H9 (cell line): ENCODE measurements around the gene SHC4. TPM values are rescaled to one million over a fixed set of nuclear protein-coding genes. Genes with fewer than 3 reads are reported as not detected.

Source experiments
- DNase-seq: peaks from one replicate; pipeline ENCODE4 v3.0.0-alpha.2; 2017
- H2AFZ ChIP-seq: one replicate; pipeline ENCODE4 v1.6.1; 2013; ENCODE audit warnings: mild to moderate bottlenecking, low read length, control low read depth, moderate library complexity
- H2AK5ac ChIP-seq: 2 replicates; pipeline ENCODE4 v1.6.1; 2013; ENCODE audit warnings: low read length, control low read depth, mixed read lengths; ENCODE audit not compliant: insufficient read length
- H2BK120ac ChIP-seq: one replicate; pipeline ENCODE4 v1.6.1; 2013; ENCODE audit warnings: low read depth, mild to moderate bottlenecking, low read length, control low read depth, inconsistent platforms; ENCODE audit not compliant: poor library complexity, severe bottlenecking
- H2BK12ac ChIP-seq: 2 replicates; pipeline ENCODE4 v1.6.1; 2013; ENCODE audit warnings: low read length, control low read depth, mixed read lengths, low read depth; ENCODE audit not compliant: insufficient read length
- H2BK15ac ChIP-seq: 2 replicates; pipeline ENCODE4 v1.6.1; 2013; ENCODE audit warnings: low read depth, low read length, control low read depth
- H2BK20ac ChIP-seq: one replicate; pipeline ENCODE4 v1.6.1; 2013; ENCODE audit warnings: low read depth, mild to moderate bottlenecking, low read length, control low read depth, inconsistent platforms; ENCODE audit not compliant: poor library complexity, severe bottlenecking
- H2BK5ac ChIP-seq: 2 replicates; pipeline ENCODE4 v1.6.1; 2013; ENCODE audit warnings: low read length, control low read depth, mixed read lengths; ENCODE audit not compliant: insufficient read length
- H3K14ac ChIP-seq: 2 replicates; pipeline ENCODE4 v1.6.1; 2013; ENCODE audit warnings: low read length, control low read depth; ENCODE audit not compliant: insufficient read depth
- H3K18ac ChIP-seq: 2 replicates; pipeline ENCODE4 v1.6.1; 2013; ENCODE audit warnings: low read depth, mild to moderate bottlenecking, mixed read lengths, low read length, control low read depth; ENCODE audit not compliant: insufficient read length
- H3K23ac ChIP-seq: 2 replicates; pipeline ENCODE4 v1.6.1; 2013; ENCODE audit warnings: low read length, control low read depth, mixed read lengths, low read depth; ENCODE audit not compliant: insufficient read length
- H3K23me2 ChIP-seq: 2 replicates; pipeline ENCODE4 v1.6.1; 2013; ENCODE audit warnings: low read depth, mild to moderate bottlenecking, mixed read lengths, low read length, control low read depth; ENCODE audit not compliant: insufficient read length, poor library complexity, severe bottlenecking
- H3K27ac ChIP-seq: 2 replicates; pipeline ENCODE4 v1.5.1; 2013; ENCODE audit warnings: low read length, control low read depth, mixed read lengths, low read depth; ENCODE audit not compliant: insufficient read length
- H3K27me3 ChIP-seq: 2 replicates; pipeline ENCODE4 v1.6.1; 2013; ENCODE audit warnings: low read length, control low read depth, inconsistent platforms; ENCODE audit not compliant: insufficient read depth
- H3K4ac ChIP-seq: 2 replicates; pipeline ENCODE4 v1.6.1; 2013; ENCODE audit warnings: low read depth, mild to moderate bottlenecking, control low read depth, inconsistent platforms, low read length, moderate library complexity
- H3K4me1 ChIP-seq: 2 replicates; pipeline ENCODE4 v1.6.1; 2013; ENCODE audit warnings: low read length, control low read depth, inconsistent platforms; ENCODE audit not compliant: insufficient read depth
- H3K4me2 ChIP-seq: 2 replicates; pipeline ENCODE4 v1.6.1; 2013; ENCODE audit warnings: low read length, control low read depth, mixed read lengths; ENCODE audit not compliant: insufficient read length, insufficient read depth
- H3K56ac ChIP-seq: 2 replicates; pipeline ENCODE4 v1.6.1; 2013; ENCODE audit warnings: low read depth, mild to moderate bottlenecking, mixed read lengths, low read length, control low read depth; ENCODE audit not compliant: insufficient read length
- H3K79me1 ChIP-seq: 2 replicates; pipeline ENCODE4 v1.6.1; 2013; ENCODE audit warnings: low read depth, mild to moderate bottlenecking, moderate library complexity, low read length, control low read depth, inconsistent platforms; ENCODE audit not compliant: insufficient read depth, poor library complexity, severe bottlenecking
- H3K79me2 ChIP-seq: 2 replicates; pipeline ENCODE4 v1.6.1; 2013; ENCODE audit warnings: low read length, control low read depth, inconsistent platforms; ENCODE audit not compliant: insufficient read depth
- H3K9ac ChIP-seq: 2 replicates; pipeline ENCODE4 v1.6.1; 2013; ENCODE audit warnings: low read length, control low read depth, mixed read lengths; ENCODE audit not compliant: insufficient read length; ENCODE audit errors: extremely low read depth
- H3K9me3 ChIP-seq: one replicate; pipeline ENCODE4 v1.6.1; 2013; ENCODE audit warnings: low read depth, low read length, inconsistent platforms; ENCODE audit not compliant: control insufficient read depth
- H3T11ph ChIP-seq: one replicate; pipeline ENCODE4 v1.6.1; 2013; ENCODE audit warnings: mild to moderate bottlenecking, low read length, control low read depth, inconsistent platforms
- H4K20me1 ChIP-seq: one replicate; pipeline ENCODE4 v1.6.1; 2013; ENCODE audit not compliant: control insufficient read depth, insufficient read length, insufficient read depth
- H4K5ac ChIP-seq: 2 replicates; pipeline ENCODE4 v1.6.1; 2013; ENCODE audit warnings: low read depth, mild to moderate bottlenecking, mixed read lengths, low read length, control low read depth; ENCODE audit not compliant: insufficient read length
- H4K8ac ChIP-seq: replicated peaks from 2 replicates; pipeline ENCODE4 v1.6.1; 2013; ENCODE audit warnings: low read length, control low read depth, mixed read lengths, low read depth; ENCODE audit not compliant: insufficient read length
- H4K91ac ChIP-seq: 2 replicates; pipeline ENCODE4 v1.6.1; 2013; ENCODE audit warnings: low read depth, mild to moderate bottlenecking, moderate library complexity, mixed read lengths, low read length, control low read depth; ENCODE audit not compliant: insufficient read length
- H3K27ac Mint-ChIP-seq, 3 experiments: 2 replicates in 2 of 3; 3 replicates in 1 of 3; pipeline ENCODE4 v1.8.0; 2020 to 2021; ENCODE audit warnings: mixed read lengths in 3 of 3, mild to moderate bottlenecking in 1 of 3, moderate library complexity in 1 of 3
- H3K27me3 Mint-ChIP-seq: 2 replicates; pipeline ENCODE4 v1.8.0; 2021; ENCODE audit warnings: low read depth, mild to moderate bottlenecking, moderate library complexity, mixed read lengths
- H3K36me3 Mint-ChIP-seq, 3 experiments: 2 replicates in 2 of 3; 3 replicates in 1 of 3; pipeline ENCODE4 v1.8.0; 2020 to 2021; ENCODE audit warnings: low read depth in 3 of 3, mixed read lengths in 3 of 3; ENCODE audit not compliant: insufficient read depth in 1 of 3
- H3K4me1 Mint-ChIP-seq, 2 experiments: 2 replicates each; pipeline ENCODE4 v1.8.0; 2020; ENCODE audit warnings: mixed read lengths in 2 of 2
- H3K4me3 Mint-ChIP-seq, 2 experiments: 2 replicates in 1 of 2; 3 replicates in 1 of 2; pipeline ENCODE4 v1.8.0; 2020 to 2021; ENCODE audit warnings: mild to moderate bottlenecking in 2 of 2, mixed read lengths in 2 of 2, moderate library complexity in 1 of 2
- H3K9me3 Mint-ChIP-seq, 2 experiments: 2 replicates in 1 of 2; 3 replicates in 1 of 2; pipeline ENCODE4 v1.8.0; 2020; ENCODE audit warnings: mild to moderate bottlenecking in 2 of 2, mixed read lengths in 2 of 2, moderate library complexity in 1 of 2
- WGBS: extraction: QIAGEN DNeasy Blood & Tissue Kit; methylation state at CpG from one replicate; pipeline ENCODE4 v1.1.7; 2013; ENCODE audit warnings: missing lambda C conversion rate, low lambda C conversion rate, mixed read lengths; ENCODE audit not compliant: insufficient read length; ENCODE audit errors: extremely low coverage; 5-methylcytosine and 5-hydroxymethylcytosine counted together
- total RNA-seq: library from RNA; stranded (reverse); gene quantifications from 2 replicates; pipeline ENCODE4 v1.2.1, GENCODE V29; 2021
- TF ChIP-seq, protein P1 (sequence below): fragments of 200-600 bp; sonication (generic); conservative IDR thresholded peaks from 3 replicates; pipeline ENCODE4 v1.8.0; 2021; ENCODE audit warnings: antibody characterized with exemption, mild to moderate bottlenecking

The SHC4 gene
- total RNA-seq, 1 experiment from 2014 or later: 0.26 TPM

DNA sequence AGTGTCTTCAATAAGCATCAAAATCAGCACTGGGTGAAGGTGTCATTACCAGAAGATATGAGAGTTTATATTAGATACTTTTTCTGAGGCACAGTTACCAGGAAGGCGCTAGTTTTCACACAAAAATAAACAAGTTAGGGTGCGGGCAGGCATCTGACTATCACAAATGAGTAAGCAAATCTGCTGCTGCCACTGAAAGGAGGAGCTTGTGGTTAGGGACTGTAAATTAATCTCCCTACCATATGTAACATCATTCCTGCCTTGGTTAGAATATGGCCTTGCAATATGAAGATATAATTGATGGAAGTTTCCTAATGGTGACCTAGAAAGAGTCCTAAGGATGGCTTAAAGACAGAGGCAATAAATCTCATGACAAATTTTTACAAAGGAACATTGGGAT is 105.3 kb downstream of the SHC4 start:
- Histone ChIP-seq H4K20me1 (no peaks in the 10 kb centered on the region), H2BK120ac (no peak overlapping the region), H3K56ac (no peak overlapping the region), H4K5ac (no peak overlapping the region), H3K27ac (no peak overlapping the region), H3K23me2 (no peaks in the 10 kb centered on the region), H3K23ac (no peak overlapping the region), H2BK12ac (no peak overlapping the region), H2AK5ac (no peak overlapping the region), H3K79me2 (no peaks in the 10 kb centered on the region), H3K18ac (no peak overlapping the region), H4K8ac (no peak overlapping the region), H2BK5ac (no peak overlapping the region), H3K27me3 (no peaks in the 10 kb centered on the region), H3K79me1 (no peaks in the 10 kb centered on the region), H3K4ac (no peak overlapping the region), H4K91ac (no peak overlapping the region), H2AFZ (no peak overlapping the region), H2BK20ac (no peak overlapping the region), H3T11ph (no peak overlapping the region), H3K4me1 (peaks cover 5% of the 10 kb centered on the region; the same call in 1 of the 2 replicates), H2BK15ac (no peak overlapping the region), H3K9ac (no peak overlapping the region), H3K14ac (no peak overlapping the region), H3K9me3 (no peaks in the 10 kb centered on the region), H3K4me2 (no peak overlapping the region)
- DNase-seq: no peak
- Mint-ChIP-seq H3K27ac (no peak overlapping the region), H3K4me1 (peaks cover 25 to 36% of the 10 kb centered on the region in 2 experiments), H3K27me3 (peaks cover 2% of the 10 kb centered on the region; the same call in 1 of the 2 replicates), H3K4me3 (no peak overlapping the region), H3K36me3 (no peaks in the 10 kb centered on the region), H3K9me3 (no peaks in the 10 kb centered on the region; a peak in 1 of 5 replicates)
- no CpG with 5 or more reads among the region's 2 CpGs for WGBS
- TF ChIP-seq, protein P1, sequence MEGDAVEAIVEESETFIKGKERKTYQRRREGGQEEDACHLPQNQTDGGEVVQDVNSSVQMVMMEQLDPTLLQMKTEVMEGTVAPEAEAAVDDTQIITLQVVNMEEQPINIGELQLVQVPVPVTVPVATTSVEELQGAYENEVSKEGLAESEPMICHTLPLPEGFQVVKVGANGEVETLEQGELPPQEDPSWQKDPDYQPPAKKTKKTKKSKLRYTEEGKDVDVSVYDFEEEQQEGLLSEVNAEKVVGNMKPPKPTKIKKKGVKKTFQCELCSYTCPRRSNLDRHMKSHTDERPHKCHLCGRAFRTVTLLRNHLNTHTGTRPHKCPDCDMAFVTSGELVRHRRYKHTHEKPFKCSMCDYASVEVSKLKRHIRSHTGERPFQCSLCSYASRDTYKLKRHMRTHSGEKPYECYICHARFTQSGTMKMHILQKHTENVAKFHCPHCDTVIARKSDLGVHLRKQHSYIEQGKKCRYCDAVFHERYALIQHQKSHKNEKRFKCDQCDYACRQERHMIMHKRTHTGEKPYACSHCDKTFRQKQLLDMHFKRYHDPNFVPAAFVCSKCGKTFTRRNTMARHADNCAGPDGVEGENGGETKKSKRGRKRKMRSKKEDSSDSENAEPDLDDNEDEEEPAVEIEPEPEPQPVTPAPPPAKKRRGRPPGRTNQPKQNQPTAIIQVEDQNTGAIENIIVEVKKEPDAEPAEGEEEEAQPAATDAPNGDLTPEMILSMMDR: no peak
